Measurements from ENCODE around the gene PLXNC1.

The PLXNC1 gene

DNA sequence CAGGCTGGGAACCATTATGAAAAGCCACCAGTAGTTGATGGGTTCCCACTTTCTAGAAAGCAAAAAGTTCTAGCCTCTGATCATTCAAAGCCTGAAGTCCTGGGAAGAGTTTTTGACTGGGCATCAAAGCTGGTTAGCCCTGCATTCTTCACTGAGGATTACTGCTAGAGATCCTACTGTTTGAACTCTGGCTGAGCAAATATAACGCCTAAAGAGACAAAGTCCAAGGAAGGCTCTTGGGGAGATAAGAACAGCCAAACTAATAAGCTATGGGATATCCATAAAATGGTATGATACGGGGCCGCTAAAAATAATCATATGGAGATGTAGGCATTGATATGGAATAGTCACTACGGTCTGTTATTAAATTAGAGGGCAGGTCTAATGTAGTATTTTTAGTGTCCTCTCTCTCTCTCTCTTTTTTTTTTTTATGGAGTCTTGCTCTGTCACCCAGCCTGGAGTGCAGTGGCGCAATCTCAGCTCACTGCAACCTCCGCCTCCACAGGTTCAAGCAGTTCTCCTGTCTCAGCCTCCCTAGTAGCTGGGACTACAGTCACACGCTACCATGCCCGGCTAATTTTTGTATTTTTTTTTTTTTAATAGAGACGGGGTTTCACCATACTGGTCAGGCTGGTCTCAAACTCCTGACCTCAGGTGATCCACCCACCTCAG lies 35.5 kb downstream of the PLXNC1 start:
- no peak for DNase-seq

DNA sequence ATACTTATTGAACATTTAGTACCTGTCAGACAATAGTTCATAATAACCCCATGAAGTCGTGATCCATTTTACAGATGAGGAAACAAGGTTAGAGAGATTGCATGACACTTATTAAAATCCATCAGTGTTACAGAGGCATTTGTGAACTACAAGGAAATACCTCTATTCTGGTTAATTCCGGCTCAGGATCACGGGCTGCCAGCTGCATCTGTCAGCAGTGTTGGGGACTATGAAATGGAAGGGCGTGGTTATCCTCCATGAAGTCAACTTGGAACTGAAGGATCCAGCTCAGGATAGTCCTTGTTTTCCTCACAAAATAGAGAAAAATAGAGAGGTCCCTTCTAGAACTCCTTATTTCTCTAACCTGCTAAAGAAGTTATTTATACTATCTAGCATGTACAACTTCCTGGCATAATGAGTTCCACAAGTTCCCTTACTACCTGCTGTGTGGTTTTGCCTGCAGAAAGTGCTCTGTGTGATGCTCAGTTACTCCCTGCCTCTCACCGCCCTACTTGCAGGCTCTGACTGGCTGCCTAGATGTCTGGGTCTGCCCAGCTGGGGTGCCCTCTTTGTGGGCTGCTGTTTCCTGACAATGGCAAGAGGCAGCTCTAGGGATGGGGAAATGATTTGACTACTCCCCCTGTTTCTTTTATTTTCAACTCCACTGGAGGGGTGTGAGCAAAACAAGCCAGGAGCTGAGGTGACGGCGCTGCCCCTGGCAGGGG lies 36.8 kb downstream of the PLXNC1 start:
- no peak for DNase-seq

DNA sequence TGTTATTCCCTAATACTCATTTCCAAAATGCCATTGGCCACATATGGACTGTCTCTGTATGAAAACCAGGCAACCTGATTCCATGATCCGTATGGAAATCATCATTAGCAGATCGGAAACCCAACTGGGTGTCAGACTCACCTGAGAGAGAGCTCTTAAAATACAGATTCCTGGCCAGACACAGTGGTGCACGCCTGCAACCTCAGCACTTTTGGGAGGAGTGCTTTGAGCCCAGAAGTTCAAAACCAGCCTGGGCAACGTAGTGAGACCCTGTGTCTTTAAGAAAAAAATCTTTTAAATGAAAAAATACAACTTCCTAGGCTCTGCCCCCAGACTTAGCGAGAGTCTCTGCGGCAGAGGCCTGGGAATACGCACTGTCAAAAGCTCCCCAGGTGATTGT lies 37.4 kb downstream of the PLXNC1 start:
- no peak for DNase-seq

DNA sequence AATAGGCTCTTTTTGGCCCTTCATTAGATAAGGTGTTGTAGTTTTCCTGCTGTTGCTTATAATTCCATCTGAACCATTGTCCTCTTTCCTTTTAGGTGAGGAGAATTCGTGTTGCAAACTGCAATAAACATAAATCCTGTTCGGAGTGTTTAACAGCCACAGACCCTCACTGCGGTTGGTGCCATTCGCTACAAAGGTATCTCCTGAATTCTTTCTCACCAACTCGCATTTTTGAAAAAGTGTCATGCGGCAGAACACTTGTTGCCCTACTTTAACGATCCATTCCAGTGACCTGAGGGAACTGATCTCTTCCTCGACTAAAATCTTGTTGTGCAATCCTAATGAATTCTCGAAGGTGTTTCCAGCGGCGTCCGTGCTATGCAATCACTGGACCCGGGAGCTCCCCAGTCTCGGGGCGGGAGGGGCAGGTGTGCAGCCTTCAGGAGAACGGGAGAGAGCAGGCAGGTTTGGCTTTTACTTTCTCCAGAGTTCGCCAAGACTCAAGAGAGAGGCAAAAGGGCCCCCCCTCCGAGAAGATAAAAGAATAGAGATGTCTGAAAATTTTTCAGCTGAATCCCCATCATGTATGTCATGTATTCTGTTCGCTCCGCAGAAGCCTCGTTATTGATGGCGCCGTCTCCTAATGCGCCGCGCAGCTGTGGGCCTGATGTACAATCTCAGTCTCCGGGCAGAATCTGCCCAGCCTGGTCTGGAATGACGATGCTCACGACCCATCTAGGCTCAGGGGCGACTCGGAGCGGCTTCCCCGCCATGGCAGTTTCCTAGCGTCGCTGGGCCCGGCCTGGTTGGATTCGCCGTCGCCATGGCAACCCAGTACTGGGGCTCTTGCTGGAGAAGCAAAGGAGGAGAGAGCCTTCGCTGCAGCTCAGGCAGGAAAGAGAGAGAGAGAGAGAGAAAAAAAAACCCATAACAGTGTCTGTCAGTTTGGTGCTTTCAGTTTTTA lies 38.2 kb downstream of the PLXNC1 start:
- DNase-seq = no peak

DNA sequence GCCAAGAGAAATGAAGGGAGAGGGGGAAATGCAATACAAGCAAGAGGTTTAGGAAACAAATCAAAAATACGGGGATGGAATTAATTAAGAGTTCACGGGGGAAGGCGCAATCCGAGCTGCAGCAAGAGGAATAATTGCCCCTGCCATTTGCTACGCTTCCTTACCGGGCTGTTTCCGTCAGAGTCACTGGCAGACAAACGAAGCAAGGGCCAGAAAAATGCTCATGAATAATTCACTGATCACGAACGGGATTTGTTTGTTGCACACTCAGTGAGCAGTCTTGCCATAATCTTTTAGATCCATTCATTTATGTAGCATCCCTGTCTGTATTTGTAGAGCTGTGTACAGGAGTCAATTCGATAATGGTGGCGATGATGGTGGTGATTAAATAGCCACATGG lies 39.0 kb downstream of the PLXNC1 start:
- DNase-seq = no peak

DNA sequence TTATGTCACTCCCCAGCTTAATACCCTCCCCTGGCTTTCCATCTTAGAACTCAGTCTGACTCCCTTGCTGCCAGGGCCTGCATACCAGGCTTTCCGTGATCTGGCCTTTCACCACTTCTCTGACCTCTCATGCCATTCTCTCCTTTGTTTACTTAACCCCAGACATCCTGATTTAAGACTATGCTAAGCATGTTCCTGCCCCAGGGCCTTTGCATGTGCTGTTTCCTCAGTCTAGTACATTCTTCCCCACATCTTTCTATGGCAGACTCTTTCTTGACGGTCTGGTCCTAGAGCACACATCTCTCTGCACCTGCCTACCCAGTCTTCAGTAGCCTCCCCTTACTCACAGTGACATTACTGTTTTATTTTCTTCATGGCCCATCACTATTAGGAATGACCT lies 42.2 kb downstream of the PLXNC1 start:
- DNase-seq = no peak

DNA sequence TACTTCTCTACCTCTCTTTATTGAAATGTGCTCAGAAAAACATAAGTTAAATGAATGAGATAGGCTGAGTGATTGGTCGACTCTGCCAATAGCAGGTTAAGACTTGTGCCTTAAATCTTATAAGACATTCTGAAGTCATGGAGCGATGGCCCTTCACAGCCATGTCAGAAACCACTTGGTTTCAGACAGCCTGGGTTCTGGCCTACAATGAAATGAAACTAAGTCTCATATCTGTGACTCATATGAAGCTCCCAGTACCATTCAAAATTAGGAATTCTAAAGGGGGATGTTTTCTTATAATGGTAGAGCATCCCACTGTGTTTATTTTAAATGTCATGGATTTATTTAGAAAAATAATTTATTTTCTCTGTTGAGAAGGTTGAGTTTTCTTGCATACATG lies 42.6 kb downstream of the PLXNC1 start:
- no peak for DNase-seq

DNA sequence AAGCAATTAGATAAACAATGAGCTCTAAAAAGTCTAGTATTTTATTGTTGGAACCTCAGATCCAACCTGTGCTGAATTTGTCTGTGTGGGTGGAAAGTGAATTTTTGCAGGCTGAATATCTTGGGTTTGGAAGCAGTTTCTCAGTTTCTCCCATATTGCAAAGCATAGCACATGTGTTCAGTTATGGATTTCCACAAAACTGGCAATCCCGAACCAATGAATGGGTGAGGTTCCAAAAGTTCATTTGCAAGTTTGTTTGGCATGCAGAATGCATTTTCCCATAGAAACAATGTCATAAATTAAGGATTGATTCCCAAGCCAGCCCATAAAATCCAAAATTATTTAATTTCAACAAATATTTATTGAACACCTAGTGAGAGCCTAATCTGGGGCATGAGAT lies 43.4 kb downstream of the PLXNC1 start:
- no peak for DNase-seq

DNA sequence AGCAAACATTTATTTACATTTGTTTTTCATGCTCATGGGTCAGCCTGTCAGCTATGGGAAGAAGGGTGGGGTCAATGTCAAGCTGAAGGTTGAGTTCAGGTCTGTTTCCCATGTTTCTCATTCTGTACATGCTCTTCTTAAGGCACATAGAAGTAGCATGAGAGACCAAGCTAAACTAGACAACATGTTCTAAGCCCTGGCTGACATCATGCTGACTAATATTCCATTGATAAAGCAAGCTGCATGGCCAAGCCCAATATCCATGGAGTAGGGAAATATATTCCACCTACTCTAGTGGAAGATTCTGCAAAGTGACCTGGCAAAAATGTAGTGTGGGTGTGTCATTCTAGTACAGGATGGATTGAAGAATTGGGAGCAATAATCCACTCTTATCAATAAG lies 44.1 kb downstream of the PLXNC1 start:
- DNase-seq = no peak

DNA sequence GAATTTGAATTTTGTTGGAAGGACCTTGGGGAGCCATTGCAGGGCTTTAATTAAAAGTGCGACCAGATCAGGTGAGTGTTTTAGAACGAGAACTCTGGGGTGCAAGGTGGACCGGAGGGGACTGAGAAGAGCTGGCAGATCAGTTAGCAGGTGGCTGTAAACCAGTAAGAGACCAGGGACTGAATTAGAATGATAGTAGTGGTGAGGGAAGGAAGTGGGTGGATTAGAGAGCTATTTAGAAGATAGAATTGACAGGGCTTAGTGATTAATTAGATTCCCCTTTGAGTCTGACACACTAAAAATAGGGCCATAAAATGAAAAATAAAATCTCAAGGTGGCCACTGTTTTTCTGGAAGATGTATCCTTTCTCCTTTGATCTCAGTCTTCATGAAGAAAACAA lies 44.8 kb downstream of the PLXNC1 start:
- DNase-seq = no peak

DNA sequence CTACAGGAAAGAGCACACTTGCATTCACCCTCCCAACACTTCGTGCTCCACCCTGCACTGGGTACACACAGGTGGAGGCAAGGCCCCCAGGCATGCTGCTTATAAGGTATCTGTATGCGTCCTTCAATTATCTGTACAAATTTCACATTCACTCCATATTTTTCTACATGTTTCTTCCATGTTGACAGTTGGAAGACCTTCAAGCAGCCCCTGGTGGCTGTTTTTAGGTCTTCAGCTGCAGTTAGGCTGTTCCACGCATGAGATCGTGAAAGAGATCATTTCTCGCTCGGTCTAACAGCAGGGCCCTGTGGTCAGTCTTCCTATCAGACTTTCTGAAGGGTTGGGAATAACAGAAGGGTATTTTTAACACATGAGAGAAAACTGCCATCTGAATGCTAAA lies 47.1 kb downstream of the PLXNC1 start:
- no peak for DNase-seq

DNA sequence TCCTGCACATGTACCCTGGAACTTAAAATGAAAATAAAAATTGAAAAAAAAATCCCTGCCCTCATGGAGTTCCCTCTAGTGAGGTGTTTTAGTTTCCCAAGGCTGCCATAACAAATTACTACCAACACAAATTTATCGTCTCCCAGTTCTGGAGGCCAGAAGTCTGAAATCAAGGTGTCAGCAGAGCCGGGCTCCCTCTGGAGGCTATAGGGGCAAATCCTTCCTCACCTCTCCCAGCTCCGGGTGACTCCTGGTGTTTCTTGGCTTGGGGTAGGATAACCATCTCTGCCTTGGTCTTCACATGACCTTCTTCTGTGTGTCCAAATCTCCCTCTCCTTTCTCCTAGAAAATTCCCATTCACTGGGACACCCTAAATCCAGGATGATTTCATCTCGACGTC lies 50.1 kb downstream of the PLXNC1 start:
- DNase-seq = no peak

DNA sequence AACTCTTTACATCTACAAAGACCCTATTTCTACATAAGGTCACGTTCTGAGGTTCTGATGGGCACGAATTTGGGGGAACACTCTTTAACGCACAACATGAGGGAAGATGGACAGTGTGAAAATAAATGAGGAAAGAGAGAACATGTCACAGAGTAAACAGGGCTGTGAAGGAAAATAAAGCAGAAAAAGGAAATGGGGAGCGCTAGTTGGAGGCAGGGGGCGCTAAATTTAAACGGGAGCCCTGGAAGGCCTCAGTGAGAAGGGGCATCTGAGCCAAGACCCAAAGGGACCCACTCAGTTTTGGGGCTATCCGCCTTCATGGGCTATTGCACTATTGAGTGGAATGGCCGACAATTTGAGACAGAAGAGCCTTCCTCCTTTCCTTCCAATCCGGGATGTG lies 50.5 kb downstream of the PLXNC1 start:
- no peak for DNase-seq

DNA sequence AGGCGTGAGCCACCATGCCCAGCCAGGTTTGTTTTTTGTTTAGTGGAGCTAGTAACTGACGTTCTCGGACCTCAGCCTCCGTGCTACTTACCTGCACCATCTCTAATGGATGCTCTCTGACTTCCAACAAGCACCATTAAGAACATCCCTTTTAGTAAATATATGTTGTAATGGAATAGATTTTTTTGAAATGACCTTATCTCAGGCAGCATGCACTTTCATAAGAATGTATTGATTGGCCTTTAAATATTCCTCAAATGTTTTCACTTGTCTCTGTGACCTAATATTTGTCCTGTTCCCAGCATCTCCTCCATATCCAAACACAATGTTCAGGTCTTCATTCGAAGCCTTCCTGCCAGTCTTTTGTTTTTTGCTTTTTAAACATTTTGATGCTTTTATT lies 51.7 kb downstream of the PLXNC1 start:
- DNase-seq = no peak

DNA sequence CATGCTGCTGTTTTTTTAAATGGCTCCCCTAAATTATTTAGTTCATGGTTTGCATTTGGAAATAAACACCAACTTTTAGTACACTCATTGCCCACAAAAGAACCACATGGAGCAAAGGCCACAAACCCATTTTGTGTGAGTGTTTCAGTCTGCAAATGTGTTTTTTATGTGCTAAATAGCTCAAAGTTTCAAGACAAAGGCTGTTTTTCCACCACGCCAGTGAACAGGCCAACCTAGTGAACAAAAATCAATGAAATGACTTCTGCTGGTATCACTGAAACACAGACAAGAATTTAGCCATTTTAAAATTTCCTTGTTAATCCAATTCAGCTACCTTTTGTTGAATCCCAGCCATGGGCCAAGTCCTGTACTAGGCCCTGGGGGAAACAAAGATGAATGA lies 52.3 kb downstream of the PLXNC1 start:
- DNase-seq = no peak

DNA sequence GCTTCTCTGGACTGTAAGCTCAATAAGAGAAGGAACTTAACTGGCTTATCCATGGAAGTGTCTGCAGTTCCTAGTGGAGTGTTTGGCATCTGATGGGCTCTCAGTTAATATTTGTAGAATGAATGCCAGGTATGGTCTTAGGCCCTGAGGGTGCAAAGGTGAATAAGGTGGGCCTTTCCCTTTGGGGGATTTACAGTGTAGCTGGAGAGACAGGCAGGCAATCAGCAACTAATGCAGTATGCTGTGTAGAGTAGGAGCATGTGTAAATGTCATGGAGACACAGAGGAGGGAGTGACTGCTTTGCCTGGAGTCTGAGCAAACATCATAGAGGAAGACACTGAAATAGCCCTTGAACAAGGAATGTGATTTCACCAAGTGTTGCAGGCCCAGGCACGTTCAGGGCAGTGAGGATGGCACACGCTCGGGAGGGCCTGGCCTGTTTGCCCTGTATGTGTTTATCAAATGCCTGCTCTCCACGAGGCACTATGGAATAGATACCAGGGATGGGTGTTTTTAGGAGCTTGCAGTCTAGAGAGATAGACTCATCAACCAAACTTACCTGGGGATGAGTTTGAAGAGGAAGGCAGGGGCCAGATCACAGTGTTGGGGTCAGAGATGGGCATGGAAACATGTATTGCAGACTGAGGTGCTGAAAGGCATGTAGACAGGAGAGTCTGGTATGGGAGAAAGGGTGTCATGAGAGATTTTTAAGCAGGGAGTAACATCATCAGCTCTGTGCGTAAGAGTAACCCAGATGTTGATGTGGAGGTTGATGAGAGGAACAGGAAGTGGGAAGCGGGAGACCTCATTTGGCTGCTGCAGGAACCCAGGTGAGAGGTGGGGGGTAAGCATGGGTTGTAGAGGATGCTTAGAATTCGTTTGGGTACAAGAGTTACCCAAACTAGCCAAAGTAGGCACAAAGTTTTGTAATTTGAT lies 54.1 kb downstream of the PLXNC1 start:
- no peak for DNase-seq

DNA sequence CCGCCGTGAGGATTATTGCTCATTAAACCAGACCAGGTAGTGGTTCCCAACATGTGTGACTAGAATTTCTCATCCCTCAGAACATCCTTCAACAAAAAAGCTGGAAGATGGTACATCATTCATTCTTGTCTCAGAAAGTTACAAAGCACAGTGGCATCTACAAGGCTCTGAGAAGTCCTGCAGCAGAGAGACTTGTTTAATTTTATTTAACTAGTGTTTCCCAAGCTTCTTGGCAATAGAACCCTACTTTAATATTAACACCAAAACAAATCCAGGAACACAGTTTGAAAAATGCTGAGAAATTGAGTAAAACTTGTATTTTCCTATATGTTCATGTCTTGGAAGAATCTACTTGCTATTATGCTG lies 54.8 kb downstream of the PLXNC1 start:
- no peak for DNase-seq

DNA sequence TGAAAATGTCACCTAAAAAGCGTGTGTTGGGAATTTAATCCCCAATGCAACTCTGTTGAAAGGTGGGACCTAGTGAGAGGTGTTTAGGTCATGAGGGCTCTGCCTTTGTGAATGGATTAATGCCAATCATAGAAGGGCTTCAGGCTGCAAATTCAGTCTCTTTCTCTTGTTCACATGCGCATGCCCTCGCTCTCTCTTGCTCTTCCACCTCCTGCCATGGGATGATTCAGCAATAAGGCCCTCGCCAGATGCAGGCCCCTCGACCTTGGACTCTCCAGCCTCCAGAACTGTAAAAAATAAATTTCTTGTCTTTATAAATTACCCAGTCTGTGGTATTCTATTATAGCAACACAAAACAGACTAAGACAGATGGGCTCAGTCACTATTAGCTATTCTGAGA lies 55.4 kb downstream of the PLXNC1 start:
- no peak for DNase-seq

DNA sequence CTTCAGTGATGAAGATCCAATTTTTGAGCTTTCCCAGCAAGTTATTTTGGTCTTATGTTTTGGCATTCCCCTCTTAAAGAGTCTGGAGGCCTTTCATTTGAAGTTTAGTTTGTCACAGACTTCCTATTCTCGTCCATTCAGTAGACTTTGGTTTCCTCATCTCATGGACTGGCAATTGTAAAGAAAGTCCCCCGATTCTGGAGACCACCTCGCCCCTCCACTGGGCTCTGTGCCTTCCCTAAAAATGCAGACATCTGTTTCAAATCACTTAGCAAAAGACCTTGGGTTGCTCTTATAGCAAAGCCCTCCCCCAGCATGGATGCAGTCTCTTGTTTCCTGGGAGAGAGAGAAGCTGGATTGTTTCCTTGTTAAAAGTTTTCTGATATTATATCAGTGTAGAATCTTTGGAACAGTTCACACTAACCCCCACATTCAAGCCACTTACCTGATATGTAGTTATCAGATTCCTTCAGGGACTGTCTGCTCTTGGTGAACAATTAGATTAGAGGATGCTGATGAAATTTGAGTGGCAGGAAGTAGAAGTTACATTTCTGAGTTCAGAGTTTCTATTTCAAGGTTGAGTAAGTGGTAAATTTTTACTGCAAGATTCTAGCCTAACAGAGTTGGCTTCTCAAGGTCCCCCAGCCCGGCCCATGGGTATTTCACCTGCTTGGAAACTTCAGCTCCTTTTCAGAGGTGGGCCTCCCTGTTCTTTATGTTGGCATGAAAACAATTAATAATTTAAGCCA lies 56.3 kb downstream of the PLXNC1 start:
- DNase-seq = no peak

DNA sequence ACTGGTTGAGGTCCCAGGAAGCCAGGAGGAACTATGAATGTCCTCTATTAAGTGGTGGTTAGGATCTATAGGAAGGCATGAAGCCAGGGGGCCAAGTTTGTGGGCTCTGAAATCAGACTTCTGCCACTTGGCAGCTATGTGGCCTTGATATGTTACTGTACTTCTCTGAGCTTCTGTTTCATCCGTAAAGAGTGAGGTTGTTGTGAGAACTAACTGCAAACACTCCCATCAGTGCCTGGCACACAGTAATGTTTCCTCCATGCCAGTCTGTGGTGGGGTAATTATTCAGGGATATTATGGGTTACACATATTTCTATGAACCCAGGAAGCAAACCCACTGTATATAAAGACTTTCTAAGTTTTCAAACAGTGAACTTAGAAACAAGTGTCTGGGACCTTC lies 57.4 kb downstream of the PLXNC1 start:
- no peak for DNase-seq

DNA sequence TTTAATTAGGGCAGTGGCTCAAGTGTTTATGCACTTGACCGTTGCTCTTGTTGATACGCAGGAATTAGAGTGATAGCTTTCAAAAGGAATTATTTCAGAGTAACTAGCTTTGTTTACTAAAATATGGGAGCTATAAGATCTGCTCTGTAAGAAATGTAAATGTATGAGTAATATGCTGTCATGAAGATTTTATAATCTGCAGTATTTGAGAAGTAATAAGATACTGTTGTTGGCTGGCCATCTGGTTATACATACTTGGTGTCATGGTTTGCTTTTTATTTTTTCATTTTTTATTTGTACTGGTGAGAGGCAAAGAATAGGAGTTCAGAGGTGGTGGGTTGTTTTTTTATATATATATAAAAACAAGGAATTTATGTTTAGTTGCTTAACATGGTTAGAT lies 58.5 kb downstream of the PLXNC1 start:
- DNase-seq = no peak

DNA sequence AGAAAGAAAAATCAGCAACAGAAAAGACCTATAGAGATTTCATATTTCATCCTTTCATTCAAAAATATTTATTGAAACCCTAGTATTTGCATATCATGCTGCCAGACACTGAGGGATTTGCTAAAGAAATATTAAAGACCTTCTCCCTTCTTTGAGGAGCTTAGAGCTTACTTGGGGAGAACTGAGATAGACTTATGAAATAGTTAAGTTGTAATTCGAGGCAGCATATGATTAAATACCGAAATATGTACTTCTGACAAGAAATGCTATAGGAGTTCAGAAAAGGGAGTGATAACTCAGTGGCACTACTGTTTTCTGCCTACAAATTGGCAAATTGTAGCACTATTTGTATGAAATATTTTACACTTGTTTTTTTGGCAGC lies 59.1 kb downstream of the PLXNC1 start:
- DNase-seq = no peak

All from activated effector memory CD4-positive, alpha-beta T cell treated with Interleukin-2 at 50 U/mL for 16 hours (primary cell).